RWPE2 (cell line): ENCODE data around the gene TNFSF13B.

Source experiments
- ATAC-seq: fragments of 200-7000 bp; cut with Tn5 transposase; 3 replicates; pipeline ENCODE4 v1.9.1; 2021; ENCODE audit warnings: low read depth
- DNase-seq: peaks from one replicate; pipeline ENCODE4 v3.0.0-alpha.2; 2020; ENCODE audit warnings: low spot score
- H3K27ac ChIP-seq: fragments of 450-650 bp; 2 replicates; pipeline ENCODE4 v1.5.1; 2017; ENCODE audit warnings: mild to moderate bottlenecking; ENCODE audit not compliant: poor library complexity, severe bottlenecking
- H3K27me3 ChIP-seq: fragments of 250-450 bp; sonication (Bioruptor Pico); 2 replicates; pipeline ENCODE4 v1.5.1; 2021; ENCODE audit warnings: mild to moderate bottlenecking, moderate library complexity; ENCODE audit not compliant: insufficient read depth, poor library complexity, severe bottlenecking
- H3K36me3 ChIP-seq: fragments of 250-450 bp; sonication (Bioruptor Pico); 2 replicates; pipeline ENCODE4 v1.5.1; 2020; ENCODE audit warnings: low read depth, mild to moderate bottlenecking, moderate library complexity
- H3K4me1 ChIP-seq: fragments of 250-450 bp; sonication (Bioruptor Pico); 2 replicates; pipeline ENCODE4 v1.5.1; 2021; ENCODE audit warnings: mild to moderate bottlenecking, moderate library complexity; ENCODE audit not compliant: insufficient read depth, poor library complexity, severe bottlenecking
- H3K4me3 ChIP-seq: fragments of 250-450 bp; sonication (Bioruptor Pico); 2 replicates; pipeline ENCODE4 v1.5.1; 2021; ENCODE audit warnings: mild to moderate bottlenecking, moderate library complexity; ENCODE audit not compliant: severe bottlenecking
- H3K9me3 ChIP-seq: fragments of 250-450 bp; sonication (Bioruptor Pico); 2 replicates; pipeline ENCODE4 v1.5.1; 2021; ENCODE audit warnings: mild to moderate bottlenecking, moderate library complexity; ENCODE audit not compliant: severe bottlenecking
- CTCF ChIP-seq: fragments of 450-650 bp; IDR thresholded peaks from one replicate; pipeline ENCODE4 v1.5.1; 2017; ENCODE audit warnings: mild to moderate bottlenecking, moderate library complexity; ENCODE audit not compliant: poor library complexity, severe bottlenecking

Gene TNFSF13B

GRCh38 chr13:108313382-108313781, 43.9 kb downstream of the TNFSF13B start:
- no peaks in the 10 kb centered on the region for H3K4me1 ChIP-seq
- DNase-seq (no peak), ATAC-seq (no peak)
- H3K4me3 ChIP-seq = no peak overlapping the region
- no peaks in the 10 kb centered on the region for H3K9me3 ChIP-seq
- peaks cover 9% of the 10 kb centered on the region for H3K27me3 ChIP-seq
- no peak for TF ChIP-seq CTCF
- H3K36me3 ChIP-seq = no peaks in the 10 kb centered on the region
- no peak overlapping the region for H3K27ac ChIP-seq

GRCh38 chr13:108315273-108315672, 45.8 kb downstream of the TNFSF13B start:
- peaks cover 3% of the 10 kb centered on the region for H3K27me3 ChIP-seq
- no peak for TF ChIP-seq CTCF
- no peaks in the 10 kb centered on the region for H3K4me1 ChIP-seq
- DNase-seq (no peak), ATAC-seq (no peak)
- H3K27ac ChIP-seq = no peak overlapping the region
- no peak overlapping the region for H3K4me3 ChIP-seq
- no peaks in the 10 kb centered on the region for H3K36me3 ChIP-seq
- no peaks in the 10 kb centered on the region for H3K9me3 ChIP-seq

- ATAC-seq = no peak
- Histone ChIP-seq H3K4me1 (no peaks in the 10 kb centered on the region), H3K36me3 (no peaks in the 10 kb centered on the region), H3K27ac (no peak overlapping the region), H3K9me3 (no peaks in the 10 kb centered on the region), H3K4me3 (no peak overlapping the region), H3K27me3 (peaks cover 5% of the 10 kb centered on the region)
- TF ChIP-seq CTCF = no peak
- DNase-seq = no peak
Measured at GRCh38 chr13:108315991-108316390, 46.5 kb downstream of the TNFSF13B start.

GRCh38 chr13:108316413-108316812, 46.9 kb downstream of the TNFSF13B start:
- no peak overlapping the region for H3K27ac ChIP-seq
- TF ChIP-seq CTCF = no peak
- H3K4me1 ChIP-seq = no peaks in the 10 kb centered on the region
- H3K9me3 ChIP-seq = no peaks in the 10 kb centered on the region
- H3K4me3 ChIP-seq = no peak overlapping the region
- H3K27me3 ChIP-seq = peaks cover 9% of the 10 kb centered on the region
- ATAC-seq = no peak
- DNase-seq = no peak
- H3K36me3 ChIP-seq = no peaks in the 10 kb centered on the region

- H3K27me3 ChIP-seq = peaks cover 22% of the 10 kb centered on the region
- no peak overlapping the region for H3K4me3 ChIP-seq
- no peaks in the 10 kb centered on the region for H3K36me3 ChIP-seq
- H3K27ac ChIP-seq = no peak overlapping the region
- ATAC-seq = peak; percentile 83; the same call in 2 of the 3 replicates
- DNase-seq = no peak
- no peaks in the 10 kb centered on the region for H3K9me3 ChIP-seq
- TF ChIP-seq CTCF = peak; percentile 82
- H3K4me1 ChIP-seq = no peaks in the 10 kb centered on the region
Measured at GRCh38 chr13:108322206-108322824, 52.8 kb downstream of the TNFSF13B start.
